HEK293T (cell line): Measurements from ENCODE around the gene GRAP2.

ENCODE experiments used
- CTCF ChIA-PET: fragments of 350-600 bp; formaldehyde crosslinking; extraction: SDS; loops from one replicate; lab custom pipeline; 2021; ENCODE audit warnings: antibody characterized with exemption, inconsistent platforms; lab: Yijun Ruan, JAX
- POLR2A ChIA-PET: fragments of 350-600 bp; formaldehyde crosslinking; extraction: SDS; loops from one replicate; lab custom pipeline; 2020; ENCODE audit warnings: antibody characterized with exemption, inconsistent platforms; lab: Yijun Ruan, JAX
- DNase-seq: peaks from one replicate; pipeline ENCODE4 v3.0.0; 2012; ENCODE audit warnings: mixed read lengths; ENCODE audit errors: extremely low spot score
- ARNT ChIP-seq: fragments of 450-650 bp; IDR thresholded peaks from 2 replicates; pipeline ENCODE4 v1.6.1; 2017; ENCODE audit warnings: mild to moderate bottlenecking
- BHLHE40 ChIP-seq: fragments of 450-650 bp; IDR thresholded peaks from 2 replicates; pipeline ENCODE4 v1.6.1; 2016; ENCODE audit warnings: mild to moderate bottlenecking, moderate library complexity, borderline replicate concordance
- CTBP1 ChIP-seq: fragments of 450-650 bp; IDR thresholded peaks from 2 replicates; pipeline ENCODE4 v1.6.1; 2016; ENCODE audit warnings: borderline replicate concordance
- ELF4 ChIP-seq: fragments of 450-650 bp; IDR thresholded peaks from 2 replicates; pipeline ENCODE4 v1.6.1; 2017; ENCODE audit warnings: antibody characterized with exemption
- FOXA1 ChIP-seq: fragments of 450-650 bp; IDR thresholded peaks from 2 replicates; pipeline ENCODE4 v1.6.1; 2016; ENCODE audit warnings: mild to moderate bottlenecking
- FOXK2 ChIP-seq: fragments of 450-650 bp; IDR thresholded peaks from 2 replicates; pipeline ENCODE4 v1.6.1; 2016; ENCODE audit warnings: mild to moderate bottlenecking
- FOXM1 ChIP-seq: fragments of 450-650 bp; IDR thresholded peaks from 2 replicates; pipeline ENCODE4 v1.6.1; 2017; ENCODE audit warnings: mild to moderate bottlenecking, borderline replicate concordance
- HDGF ChIP-seq: fragments of 450-650 bp; IDR thresholded peaks from 2 replicates; pipeline ENCODE4 v1.6.1; 2017; ENCODE audit warnings: antibody characterized with exemption, borderline replicate concordance
- L3MBTL2 ChIP-seq: fragments of 450-650 bp; conservative IDR thresholded peaks from 2 replicates; pipeline ENCODE4 v1.6.1; 2016; ENCODE audit warnings: mild to moderate bottlenecking
- LEF1 ChIP-seq: fragments of 450-650 bp; IDR thresholded peaks from 2 replicates; pipeline ENCODE4 v1.6.1; 2017; ENCODE audit warnings: mild to moderate bottlenecking, borderline replicate concordance
- NFRKB ChIP-seq: fragments of 450-650 bp; IDR thresholded peaks from 2 replicates; pipeline ENCODE4 v1.6.1; 2016; ENCODE audit warnings: mild to moderate bottlenecking, moderate library complexity
- SP1 ChIP-seq: fragments of 450-650 bp; IDR thresholded peaks from 2 replicates; pipeline ENCODE4 v1.6.1; 2017
- SUZ12 ChIP-seq: fragments of 450-650 bp; IDR thresholded peaks from 2 replicates; pipeline ENCODE4 v1.6.1; 2016; ENCODE audit warnings: mild to moderate bottlenecking
- TARDBP ChIP-seq: fragments of 450-650 bp; IDR thresholded peaks from 2 replicates; pipeline ENCODE4 v1.6.1; 2016
- ZNF384 ChIP-seq: fragments of 450-650 bp; IDR thresholded peaks from 2 replicates; pipeline ENCODE4 v1.6.1; 2016
- TF ChIP-seq, protein P1 (sequence below): fragments of 450-650 bp; IDR thresholded peaks from 2 replicates; pipeline ENCODE4 v1.6.1; 2016

The GRAP2 gene

GRCh38 chr22:39917776-39918495, 17.1 kb downstream of the GRAP2 start:
- ChIA-PET POLR2A (no interaction called here), CTCF (no interaction called here)

DNA sequence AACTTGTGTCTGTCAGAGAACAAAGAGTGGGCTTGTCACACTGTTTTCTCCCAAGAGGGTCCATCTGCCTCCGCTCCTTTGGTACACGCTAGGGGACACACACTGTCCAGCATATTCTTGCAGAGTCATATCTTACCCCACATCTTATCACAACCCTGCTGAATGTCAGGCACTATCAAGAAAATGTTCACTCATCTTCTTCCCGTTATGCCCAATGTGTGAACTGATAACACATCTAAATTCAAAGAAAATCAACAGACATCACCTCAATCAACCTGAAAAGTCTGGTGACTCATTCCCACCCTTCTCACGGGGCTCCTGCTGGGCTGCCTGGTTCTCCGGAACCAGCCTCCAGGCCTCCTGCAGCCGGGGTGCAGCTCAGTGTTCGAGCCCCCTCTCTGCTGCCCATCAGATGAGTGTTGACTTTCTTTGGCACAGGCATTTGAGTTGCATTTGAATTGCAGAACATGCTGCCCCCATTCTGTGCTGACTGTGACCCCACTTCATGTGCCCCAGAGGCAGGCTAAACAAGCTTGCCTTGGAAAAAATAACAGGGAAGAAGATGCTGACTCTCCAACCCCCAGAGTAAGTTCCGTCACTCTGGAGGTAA, 19.4 kb downstream of the GRAP2 start:
- no peak for TF ChIP-seq CTBP1
- no peak for TF ChIP-seq FOXM1
- no peak for TF ChIP-seq HDGF
- no peak for TF ChIP-seq ARNT
- TF ChIP-seq L3MBTL2 = no peak
- no peak for TF ChIP-seq FOXK2
- TF ChIP-seq FOXA1 = no peak
- TF ChIP-seq, protein P1, sequence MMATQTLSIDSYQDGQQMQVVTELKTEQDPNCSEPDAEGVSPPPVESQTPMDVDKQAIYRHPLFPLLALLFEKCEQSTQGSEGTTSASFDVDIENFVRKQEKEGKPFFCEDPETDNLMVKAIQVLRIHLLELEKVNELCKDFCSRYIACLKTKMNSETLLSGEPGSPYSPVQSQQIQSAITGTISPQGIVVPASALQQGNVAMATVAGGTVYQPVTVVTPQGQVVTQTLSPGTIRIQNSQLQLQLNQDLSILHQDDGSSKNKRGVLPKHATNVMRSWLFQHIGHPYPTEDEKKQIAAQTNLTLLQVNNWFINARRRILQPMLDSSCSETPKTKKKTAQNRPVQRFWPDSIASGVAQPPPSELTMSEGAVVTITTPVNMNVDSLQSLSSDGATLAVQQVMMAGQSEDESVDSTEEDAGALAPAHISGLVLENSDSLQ = no peak
- TF ChIP-seq NFRKB = no peak
- ChIA-PET POLR2A (no interaction called here), CTCF (interaction anchor here (0.5 to 1.0 kb wide), 2 partner anchors 104 to 429 kb away, joined by 4 to 9 read pairs; no protein-coding TSS in a partner anchor)
- no peak for DNase-seq

More at GRCh38 chr22:39917776-39918495, 17.1 kb downstream of the GRAP2 start:
- TF ChIP-seq SUZ12 (no peak), ZNF384 (no peak), CTBP1 (no peak), BHLHE40 (no peak), TARDBP (no peak), ARNT (no peak), FOXM1 (no peak), FOXA1 (no peak), SP1 (no peak), HDGF (no peak), NFRKB (no peak), FOXK2 (no peak), L3MBTL2 (no peak), LEF1 (no peak), ELF4 (no peak)
- TF ChIP-seq, protein P1 = no peak
- DNase-seq = no peak

DNA sequence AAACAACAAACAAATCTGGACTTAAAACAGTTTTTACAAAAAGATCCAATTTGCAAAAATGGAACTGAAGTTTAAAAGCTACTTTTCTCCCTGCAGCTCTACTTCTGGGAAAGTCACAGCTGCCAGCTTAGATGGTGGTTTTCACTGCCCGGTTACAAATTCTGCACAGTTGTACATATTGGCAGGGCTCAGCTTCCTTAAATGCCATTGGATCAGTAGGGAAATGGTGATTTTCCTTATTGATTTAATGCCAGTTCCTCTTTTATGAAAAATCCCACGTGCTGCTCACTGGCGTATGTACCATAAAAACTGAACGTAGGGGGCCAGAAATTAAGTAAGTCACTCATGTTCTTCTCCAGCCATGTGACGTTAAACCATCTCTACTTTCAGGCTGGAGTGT, 22.8 kb downstream of the GRAP2 start:
- POLR2A ChIA-PET = no interaction called here
- DNase-seq = no peak
- TF ChIP-seq BHLHE40 (no peak), SUZ12 (no peak), CTBP1 (no peak), FOXA1 (no peak)
- CTCF ChIA-PET = no interaction called here

DNA sequence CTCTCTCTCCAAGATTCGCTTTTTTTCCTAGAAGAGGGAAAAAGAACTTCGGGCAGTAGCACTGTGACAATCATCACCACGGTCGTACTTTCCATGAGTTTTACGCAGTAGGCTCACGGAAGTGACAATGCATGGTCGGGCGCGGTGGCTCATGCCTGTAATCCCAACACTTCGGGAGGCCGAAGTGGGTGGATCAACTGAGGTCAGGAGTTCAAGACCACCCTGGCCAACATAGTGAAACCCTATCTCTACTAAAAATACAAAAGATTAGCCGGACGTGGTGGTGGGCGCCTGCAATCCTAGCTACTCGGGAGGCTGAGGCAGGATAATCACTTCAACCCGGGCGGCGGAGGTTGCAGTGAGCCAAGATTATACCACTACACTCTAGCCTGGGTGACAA, 23.4 kb downstream of the GRAP2 start:
- TF ChIP-seq NFRKB (no peak), CTBP1 (no peak), SUZ12 (no peak), TARDBP (no peak), HDGF (no peak), FOXK2 (no peak), BHLHE40 (no peak), ELF4 (no peak), LEF1 (no peak), SP1 (no peak), FOXM1 (no peak), FOXA1 (no peak), ARNT (no peak)
- TF ChIP-seq, protein P1 = no peak
- CTCF ChIA-PET = no interaction called here
- POLR2A ChIA-PET = no interaction called here
- DNase-seq = no peak

DNA sequence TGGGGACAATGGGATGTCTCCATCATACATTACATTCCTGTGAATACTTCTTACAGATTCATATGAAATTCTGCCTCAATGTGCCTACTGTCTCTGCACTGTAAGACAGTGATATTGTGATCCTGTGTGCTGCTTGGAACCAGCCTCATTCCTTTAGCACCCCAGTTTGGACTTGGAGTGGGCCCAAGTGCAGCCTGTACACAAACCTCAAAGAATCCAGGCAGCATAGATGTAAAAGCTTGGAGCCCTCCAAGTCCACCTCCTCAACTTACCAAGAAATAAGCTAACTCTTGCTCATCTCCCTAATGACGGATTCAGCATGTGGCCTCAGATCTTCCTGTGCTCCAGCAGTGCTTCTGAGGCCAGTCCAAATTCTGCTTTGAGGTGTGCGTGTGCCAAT, 24.4 kb downstream of the GRAP2 start:
- ChIA-PET POLR2A (no interaction called here), CTCF (no interaction called here)
- no peak for DNase-seq
- no peak for TF ChIP-seq L3MBTL2
- TF ChIP-seq ARNT = no peak
- TF ChIP-seq FOXK2 = no peak
- no peak for TF ChIP-seq NFRKB
- no peak for TF ChIP-seq CTBP1
- TF ChIP-seq, protein P1 = no peak
- TF ChIP-seq ZNF384 = no peak
- TF ChIP-seq HDGF = no peak
- no peak for TF ChIP-seq TARDBP
- no peak for TF ChIP-seq SP1
- no peak for TF ChIP-seq LEF1
- TF ChIP-seq FOXM1 = no peak
- no peak for TF ChIP-seq SUZ12
- no peak for TF ChIP-seq FOXA1
- TF ChIP-seq BHLHE40 = no peak
- no peak for TF ChIP-seq ELF4
